Activated T-helper 1 cell treated with anti-CD3 and anti-CD28 coated beads, Interleukin-2, amount 50 U/mL, for 16 hours (primary cell): ENCODE results near the gene LMF1.
"Not testable (repeated sequence)": the region's sequence is repeated elsewhere in the genome, so short reads cannot be mapped to it uniquely, and the experiment has no call there.

ENCODE experiments used
- DNase-seq, 2 donors: peaks; one replicate each; pipeline ENCODE4 v3.0.0-alpha.2; 2020; ENCODE audit warnings: low read depth in 1 of 2, low spot score in 1 of 2

LMF1 gene

DNA sequence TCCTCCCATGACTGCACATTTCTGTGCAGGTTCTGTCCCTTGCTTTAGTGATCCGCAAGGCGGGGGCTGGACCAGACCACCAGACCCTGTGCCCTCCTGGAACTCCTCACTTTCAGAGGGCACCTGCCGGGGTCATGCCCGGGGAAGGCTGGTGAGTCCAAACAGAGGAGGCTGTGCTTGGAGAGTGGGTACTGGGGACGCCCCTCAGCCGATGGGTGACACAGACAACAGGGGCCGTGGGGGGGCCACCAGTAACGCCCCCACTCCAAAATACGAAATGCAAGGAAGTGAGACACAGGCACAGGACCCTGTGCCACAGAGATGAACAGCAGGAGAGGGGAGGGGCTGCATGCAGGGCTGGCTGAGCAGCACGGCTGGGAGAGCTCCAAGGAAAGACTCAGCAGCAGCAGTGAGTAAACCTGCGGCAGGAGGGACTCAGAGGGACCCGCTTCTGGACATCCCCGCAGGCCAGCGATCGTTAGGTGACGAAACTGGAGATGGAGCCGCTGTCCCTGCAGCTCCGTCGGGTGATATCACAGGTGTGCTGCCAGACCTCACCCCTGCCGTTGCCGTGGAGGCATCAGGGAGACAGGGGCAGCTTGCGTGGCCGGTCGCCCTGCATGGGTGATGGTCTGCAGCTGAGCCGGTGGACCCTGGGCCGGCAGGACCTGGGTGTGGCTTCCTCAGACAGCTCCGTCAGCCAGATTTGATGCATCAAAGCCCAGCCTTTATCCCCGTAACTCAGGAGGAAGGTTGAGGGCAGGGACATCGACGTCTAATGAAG is 99.0 kb downstream of the LMF1 start:
- no peak for DNase-seq

DNA sequence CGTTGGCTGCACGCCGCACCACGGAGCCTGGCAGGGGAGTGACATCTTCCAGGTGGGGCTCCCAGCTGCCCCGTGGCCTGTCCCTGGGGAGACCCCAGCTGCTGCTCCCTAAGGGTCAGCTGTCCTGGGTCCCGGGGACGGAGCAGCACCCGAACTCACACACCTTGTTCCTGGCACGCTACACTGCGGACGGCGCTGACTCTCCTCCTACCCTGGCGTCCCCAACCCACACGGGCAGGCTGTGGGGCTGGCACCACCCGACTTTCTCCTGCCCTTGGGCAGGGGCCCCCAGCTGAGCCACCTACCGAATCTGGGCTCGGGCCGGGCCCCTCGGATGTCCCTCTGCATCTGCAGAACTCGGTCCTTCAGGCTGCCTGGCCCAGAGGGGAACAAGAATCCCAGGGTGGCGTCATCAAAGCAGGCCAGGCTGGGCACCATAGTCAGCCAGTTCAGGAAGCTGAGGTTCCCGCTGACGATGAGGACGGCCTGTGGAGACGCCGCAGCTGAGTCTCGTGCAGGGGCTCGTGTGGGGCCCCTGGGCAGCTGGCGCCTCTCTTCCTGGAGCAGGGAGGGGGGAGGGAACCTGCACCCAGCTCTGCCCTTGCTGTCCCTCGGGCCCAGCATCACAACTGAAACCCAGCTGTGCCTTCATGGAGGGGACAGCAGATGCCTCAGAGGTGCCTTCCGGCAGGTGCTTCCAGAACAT is 99.8 kb downstream of the LMF1 start:
- no peak for DNase-seq

DNA sequence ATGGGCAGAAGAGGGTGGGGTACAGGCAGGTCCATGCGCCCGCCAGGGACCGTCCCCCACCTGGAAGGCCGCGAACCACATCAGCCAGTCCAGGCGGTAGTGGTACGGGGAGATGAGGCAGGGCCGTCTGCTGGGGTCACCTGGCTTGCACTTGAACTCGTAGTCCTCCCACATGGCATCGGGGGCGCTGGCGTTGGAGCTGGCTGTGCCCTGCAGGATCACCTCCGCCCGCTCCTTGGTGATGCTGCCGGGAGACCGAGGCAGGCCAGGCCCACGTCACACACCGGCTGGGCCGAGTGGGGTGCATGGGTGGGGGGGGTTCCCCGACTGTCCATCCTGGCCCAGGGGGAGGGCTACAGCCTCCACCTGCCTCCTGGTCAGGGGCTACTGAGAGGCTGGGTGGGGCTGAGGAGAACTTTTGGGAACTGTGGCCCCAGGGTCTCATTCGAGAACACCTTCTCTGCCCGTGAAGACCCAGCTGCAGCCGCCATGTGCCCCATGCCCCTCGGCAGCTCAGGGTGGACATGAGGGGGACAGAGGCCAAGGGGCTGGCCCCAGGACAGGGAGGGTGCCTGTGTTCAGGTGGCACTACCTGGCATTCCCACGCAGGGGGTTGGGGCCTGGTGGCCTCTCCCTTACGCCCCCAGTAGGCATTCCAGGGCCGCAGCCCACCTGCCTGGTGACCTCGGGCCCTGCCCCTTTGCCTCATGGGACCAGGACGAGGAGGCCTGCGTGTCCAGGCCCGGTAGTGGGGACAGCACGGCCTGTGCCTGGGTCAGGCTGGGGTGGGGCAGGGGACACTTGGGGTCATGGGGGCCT is 100.8 kb downstream of the LMF1 start:
- no peak for DNase-seq

DNA sequence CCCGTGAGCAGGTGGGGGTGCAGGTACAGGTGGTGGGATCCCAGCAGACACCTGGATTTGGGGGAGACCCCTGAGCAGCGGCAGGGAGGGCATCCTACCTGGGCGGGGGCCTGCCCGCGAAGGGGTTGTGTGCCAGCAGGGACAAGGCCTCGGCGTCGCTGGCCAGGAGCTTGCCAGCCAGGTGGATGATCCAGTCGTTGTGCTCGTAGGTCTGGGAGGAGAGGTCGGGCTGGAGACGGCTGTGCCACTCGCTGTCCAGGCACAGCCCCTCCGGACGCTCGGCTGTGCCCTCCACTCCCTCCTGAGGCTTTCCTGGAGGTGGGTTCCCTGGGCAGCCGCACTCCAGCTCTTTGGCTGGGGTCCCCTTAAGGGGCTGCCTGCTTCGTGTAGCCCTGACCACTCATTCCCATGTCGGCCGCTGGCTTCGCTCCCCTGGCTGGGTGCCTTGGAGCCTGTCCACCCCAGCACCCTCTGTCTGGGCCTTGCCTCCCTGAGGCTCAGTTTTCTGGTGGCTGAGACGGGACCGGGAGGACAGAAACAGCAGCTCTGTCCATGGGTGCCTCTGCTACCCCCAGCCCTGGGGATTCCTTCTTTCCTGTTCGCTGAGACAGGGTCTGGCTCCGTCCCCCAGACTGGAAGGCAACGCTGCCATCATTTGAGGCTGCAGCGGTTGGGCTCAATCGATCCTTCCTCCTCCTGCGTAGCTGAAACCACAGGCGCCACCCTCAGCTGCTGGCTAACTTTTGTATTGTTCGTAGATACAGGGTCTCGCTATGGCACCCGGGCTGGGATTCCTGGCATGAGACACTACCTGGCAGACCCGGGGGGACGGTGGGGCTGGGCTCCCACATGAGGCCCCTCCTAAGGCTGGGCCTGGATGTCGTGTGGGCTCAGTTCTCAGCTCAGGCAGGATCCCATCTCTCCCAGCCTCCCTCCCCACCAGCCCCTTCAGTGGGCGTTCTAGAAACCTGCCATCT is 101.7 kb downstream of the LMF1 start:
- no peak for DNase-seq

DNA sequence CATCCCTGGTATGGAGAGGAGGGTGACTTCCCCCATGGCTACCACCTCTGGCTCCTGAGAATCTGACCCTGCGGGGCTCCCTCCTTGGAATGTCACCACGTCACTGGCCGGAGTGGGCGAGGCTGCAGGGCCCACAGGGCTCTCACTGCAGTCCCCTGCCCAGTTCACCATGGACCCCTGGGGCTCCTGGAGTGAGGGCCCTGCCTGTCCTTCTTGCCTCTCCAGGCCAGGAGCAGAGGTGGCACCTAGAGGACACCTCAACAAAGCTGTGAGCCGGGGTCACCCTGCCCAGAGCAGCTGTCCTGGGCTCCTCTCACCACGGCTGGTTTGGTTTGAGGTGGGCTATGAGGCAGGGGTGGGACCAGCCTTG is 102.4 kb downstream of the LMF1 start:
- DNase-seq: no peak

DNA sequence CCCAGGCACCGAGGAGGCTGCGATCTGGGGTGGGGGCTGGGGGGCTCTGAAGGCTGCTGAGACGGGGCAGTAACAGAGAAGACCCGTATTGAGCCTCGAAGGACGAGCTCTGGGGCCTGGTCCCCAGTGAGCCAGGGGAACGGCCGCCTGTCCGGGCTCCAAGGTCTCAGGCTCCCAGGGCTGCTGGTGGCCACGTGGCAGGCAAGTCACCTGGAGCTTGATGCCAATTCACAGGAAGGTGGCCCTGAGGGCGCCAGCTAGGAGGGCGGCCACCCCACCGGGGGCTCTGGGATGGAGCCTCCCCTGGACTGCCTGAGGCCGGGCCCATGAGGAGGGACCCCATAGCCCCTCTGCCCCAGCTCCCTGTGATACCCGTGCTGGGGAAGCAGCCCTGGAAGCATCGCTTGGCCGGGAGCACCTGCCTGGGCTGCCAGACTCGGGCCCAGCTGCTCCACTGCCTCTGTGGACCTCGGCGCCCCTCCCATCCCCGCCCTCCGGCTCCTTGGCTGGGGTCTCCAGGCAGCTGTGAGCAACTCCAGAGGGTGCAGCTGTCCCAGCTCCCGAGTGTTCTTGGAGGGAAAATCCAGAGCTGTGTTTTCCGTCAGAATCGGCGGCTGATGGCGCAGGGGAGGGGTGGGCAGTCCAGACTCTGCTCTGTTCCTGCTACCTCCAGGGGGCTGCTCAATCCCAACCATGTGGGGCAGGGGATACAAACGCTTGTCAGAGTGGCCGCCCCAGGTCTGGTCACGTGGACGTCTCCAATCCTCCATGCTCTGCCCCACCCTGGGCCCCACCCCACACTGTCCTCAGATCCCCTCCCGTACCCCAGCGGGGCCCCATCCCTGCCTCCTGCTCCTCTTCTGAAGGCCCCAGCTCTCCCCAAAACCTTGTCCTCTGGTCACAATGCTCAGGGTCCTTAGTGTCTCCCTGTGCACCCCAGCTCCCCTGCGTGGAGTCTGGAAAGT is 103.1 kb downstream of the LMF1 start:
- no peak for DNase-seq

DNA sequence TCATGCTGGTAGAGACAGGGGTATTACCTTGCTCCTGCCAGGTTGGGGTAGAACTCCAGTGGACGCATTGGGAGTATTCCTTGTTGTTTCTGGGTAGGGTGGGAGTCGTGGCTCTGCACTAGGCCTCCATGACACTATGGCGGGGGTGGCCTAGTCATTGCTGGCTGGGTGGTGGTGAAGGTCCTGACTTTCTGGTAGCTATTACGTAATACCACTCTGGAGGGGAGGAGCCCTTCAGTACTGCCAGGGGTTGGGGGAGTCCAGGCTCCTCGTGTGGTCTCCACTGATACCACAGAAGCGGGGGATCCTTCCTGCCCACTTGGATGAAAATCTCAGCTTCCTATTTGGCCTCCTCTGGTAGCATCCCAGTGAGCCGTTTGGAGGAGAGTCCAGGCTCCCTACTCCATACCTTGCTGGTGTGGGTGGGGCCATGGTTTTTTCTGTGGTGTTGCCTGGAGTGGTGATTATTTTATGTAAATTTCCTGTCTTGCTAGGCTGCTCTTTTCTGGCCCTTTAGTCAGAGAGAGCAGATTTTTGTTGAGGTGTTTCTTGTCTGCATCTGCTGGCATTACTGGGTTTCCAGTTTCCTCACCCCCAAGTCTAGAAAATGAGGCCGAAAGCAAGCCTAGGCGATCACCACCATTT is 104.4 kb downstream of the LMF1 start:
- DNase-seq: no peak

DNA sequence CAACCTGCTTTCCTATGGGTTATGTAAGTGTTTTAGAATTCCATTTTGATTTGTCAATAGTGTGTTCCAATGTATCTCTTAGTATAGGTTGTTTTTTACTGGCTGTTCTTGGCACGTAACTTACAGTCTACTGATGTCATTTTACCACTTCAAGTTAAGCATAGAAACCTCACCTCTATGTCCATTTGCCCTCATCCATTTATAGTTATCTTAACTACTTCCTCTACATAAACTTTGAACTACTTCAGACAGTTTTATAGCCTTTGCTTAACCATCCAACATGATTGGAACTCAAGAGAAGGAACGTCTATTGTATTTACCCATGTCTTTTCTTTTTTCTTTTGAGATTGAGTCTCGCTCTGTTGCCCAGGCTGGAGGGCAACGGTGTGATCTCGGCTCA is 105.8 kb downstream of the LMF1 start:
- DNase-seq: no peak

DNA sequence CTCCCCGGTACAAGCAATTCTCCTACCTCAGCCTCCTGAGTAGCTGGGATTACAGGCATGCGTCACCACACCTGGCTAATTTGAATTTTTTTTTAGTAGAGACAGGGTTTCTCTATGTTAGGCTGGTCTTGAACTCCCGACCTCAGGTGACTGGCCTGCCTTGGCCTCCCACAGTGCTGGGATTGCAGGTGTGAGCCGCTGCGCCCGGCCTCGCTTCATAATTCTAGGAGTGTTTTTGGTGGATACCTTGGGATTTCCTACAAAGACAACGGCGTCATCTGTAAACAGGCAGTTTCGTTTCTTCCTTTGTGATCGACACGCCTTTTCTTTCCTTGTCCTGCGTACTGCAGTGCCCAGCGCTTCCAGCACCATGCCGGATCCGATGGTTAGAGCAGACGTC is 109.3 kb downstream of the LMF1 start:
- DNase-seq: no peak

DNA sequence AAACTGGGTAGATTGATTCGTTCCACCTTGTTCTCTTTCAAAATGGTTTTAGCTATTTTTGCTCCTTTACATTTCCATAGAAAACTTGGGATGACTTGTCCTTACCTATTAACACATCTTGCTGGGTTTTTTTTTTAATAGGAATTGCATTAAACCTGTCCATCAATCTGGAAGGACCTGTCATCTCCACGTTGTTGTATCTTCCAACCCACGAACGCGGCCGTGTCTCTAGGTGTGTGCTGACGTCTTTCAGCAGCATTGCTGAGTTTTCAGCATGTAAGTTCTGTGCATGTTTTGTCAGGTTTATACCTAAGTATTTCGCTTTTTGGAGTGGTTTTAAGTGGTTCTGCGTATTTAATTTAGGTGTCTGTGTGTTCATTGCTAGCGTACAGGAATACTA is 109.9 kb downstream of the LMF1 start:
- DNase-seq: no peak

DNA sequence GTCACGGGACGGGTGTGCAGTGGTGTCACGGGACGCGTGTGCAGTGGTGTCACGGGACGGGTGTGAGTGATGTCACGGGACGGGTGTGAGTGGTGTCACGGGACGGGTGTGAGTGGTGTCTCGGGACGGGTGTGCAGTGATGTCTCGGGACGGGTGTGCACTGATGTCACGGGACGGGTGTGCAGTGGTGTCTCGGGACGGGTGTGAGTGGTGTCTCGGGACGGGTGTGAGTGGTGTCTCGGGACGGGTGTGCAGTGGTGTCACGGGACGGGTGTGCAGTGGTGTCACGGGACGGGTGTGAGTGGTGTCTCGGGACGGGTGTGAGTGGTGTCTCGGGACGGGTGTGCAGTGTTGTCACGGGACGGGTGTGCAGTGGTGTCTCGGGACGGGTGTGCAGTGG is 111.8 kb downstream of the LMF1 start:
- DNase-seq: not testable (repeated sequence)

DNA sequence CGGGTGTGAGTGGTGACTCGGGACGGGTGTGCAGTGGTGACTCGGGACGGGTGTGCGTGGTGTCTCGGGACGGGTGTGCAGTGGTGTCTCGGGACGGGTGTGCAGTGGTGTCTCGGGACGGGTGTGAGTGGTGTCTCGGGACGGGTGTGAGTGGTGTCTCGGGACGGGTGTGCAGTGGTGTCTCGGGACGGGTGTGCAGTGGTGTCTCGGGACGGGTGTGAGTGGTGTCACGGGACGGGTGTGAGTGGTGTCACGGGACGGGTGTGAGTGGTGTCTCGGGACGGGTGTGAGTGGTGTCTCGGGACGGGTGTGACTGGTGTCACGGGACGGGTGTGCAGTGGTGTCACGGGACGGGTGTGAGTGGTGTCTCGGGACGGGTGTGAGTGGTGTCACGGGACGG is 112.3 kb downstream of the LMF1 start:
- DNase-seq: not testable (repeated sequence)

DNA sequence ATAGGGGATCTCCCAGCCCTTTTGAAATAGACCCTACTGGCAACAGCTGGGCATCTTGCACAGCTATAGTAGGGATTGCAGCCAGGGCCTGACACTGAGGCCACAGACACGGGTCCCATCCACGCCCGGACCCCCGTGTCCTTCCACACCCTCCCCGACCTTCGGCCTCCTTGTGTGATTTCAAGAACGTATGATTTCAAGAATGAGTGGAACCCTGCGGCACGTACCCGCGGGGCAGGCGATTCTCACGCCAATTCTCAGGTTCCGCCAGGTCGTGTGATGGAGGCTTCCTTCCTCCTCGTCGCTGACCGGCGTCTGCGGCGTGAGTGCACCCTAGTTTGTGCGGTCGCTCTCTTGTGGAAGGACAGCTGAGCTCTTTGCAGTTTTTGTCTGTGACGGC is 114.0 kb downstream of the LMF1 start:
- no peak for DNase-seq

DNA sequence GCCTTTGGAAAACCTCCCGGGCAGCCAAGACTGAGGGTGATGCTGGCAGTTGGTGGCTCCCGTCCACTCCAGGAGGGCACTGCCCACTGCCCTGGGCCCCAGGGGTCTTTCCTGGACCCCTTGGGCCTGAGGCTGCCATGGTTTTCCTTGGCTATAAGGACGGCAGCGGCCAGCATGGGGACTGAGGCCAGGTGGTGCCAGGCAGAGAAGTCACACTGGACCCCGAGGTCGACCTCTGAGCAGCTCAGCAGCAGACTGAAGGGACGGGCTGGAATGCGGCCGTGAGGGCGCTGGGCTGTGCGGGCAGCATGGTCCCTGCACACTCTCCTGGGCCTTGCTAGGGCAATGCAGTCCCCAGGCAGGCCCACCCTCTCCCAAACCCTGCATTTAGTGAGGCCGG is 114.7 kb downstream of the LMF1 start:
- DNase-seq: no peak

DNA sequence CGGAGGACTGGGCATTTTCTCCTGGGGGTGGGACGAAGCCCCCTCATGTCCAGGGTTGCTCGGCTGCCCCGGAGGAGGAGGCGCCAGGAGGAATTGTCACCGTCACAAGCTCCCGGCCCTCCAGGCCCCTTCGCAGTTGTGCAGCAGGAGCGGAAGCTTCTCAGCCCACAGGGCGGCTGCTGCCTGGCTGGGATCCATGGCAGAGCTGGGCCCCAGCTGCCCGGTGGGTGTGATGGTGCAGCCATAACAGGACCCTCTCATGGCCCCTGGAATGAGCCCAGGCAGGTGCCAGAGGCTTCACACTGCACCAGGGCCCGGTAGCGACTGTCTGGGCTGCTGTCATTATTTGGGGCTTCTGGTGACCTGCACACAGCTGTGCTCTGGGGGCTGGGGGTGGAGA is 115.3 kb downstream of the LMF1 start:
- no peak for DNase-seq

DNA sequence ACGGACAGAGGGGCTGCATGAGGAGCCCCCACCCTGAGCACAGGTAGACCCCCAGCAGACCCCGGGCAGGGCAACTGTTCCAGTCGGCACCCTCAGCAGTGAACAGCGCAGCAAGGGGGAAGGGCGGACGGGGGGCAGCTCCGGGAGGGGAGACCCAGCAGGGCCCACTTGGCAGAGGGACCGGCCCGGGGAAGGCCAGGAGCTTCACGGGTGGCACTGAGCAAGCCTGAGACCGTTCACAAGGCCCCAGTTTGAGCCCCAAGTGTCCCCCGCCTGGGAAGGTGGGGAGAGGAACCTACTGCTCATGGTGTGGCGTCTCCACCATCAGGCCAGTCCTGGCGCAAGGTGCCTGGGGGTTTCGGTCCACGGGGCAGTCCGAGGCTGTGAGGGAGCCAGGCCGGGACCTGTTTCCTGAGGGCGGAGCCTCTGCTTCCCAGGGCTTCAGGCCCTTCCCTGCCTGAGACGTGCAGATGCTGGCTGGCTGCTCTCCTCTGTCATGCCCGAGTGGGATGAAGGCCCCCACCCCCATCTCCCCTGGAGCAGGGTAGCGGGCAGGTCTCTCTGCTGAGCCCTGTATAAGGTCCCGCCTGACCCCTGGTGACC is 115.9 kb downstream of the LMF1 start:
- DNase-seq: no peak

DNA sequence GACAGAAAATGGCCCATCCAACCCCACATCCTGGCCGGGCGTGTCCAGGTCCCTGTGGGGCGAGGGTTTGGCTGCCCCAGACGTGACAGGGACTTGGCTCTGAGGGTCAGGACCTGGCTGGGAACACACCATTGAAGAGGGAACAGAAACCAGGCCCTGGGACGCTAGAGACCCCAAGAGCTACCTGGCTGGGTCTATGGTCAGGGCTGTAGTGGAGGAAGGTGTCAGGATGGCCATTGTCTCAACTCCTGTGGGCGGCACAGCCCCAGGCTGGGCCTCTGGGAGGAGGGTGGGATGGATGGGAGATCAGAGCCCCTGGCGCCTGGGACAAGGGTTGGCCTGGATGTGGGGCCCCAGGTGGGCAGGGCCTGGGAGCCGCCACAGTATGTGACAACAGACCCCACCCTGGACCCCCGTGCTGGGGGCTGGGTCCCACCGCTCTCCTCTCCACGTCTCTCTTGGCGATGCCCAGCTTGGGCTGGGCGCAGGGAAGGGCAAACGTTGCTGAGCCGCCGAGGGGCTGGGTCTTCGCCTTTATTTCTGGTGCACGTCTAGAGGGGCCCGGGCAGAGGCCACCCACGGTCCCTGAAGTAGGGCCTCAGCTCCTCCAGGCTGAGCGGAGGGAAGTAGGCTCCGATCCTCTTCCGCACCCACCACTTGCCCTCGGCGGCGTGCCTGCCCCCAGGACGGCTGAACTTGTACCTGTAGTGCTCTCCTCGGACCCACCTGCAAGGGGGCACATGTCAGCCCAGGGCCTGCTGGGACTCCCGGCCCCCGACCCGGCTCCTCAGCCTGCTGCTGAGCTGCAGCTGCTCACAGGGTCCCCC is 116.6 kb downstream of the LMF1 start:
- DNase-seq: no peak

DNA sequence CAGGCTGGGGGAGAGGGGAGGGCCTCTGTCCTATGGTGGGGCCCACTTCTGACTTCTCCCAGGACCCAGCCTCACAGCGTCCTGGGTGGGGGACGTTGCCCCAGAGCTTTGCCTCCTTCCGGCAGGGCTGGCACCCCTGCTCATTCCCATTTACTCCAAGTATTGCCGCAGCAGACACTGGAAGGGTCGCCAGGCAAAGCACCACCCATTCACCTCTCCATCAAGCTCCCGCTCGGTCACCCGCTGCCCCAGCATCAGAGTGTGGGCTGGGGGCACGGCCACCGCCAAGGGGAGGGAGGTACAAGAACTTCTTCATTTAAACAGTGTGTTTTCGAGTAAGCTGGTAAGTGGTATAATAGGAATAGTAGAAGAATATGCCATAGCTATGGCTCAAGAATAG is 117.5 kb downstream of the LMF1 start:
- DNase-seq: no peak
